ENCODE results near the gene GLOD5.

DNA sequence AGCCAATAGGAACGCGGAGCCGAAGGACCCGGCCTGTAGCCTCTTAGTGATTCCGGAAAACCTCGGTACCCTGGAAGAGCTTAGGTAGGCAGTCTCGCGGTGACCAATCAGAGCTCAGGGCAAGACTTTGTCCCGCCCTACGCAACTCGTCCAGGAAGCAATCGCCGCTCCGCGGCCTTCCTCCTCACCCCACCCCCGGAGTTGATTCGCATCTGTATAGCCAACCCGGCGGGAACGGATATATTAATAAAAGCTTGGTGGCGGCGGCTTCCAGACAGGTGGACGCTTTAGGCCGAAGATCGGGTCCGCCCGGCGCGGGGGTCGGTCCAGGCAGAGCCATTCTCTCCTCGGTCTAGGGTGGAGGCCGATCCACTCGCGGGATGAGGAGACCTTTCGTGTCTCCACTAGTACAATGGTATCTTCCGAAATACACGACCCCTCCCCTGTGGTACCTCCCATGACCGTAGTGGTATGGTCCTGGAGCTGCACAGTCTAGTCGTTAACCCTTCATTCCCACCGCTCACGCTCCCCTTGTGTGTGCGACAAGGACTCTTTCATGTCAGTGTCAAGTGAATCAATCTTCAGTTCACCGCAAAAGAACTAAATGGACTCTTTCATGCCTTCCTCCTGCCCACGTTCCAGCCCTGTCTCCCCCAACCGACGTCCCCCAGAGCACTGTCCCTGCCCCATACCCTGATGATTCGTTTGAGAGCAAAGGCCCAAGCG, 24.2 kb upstream of the GLOD5 start:
- TF ChIP-seq POLR2A (IDR thresholded peaks at IDR 0.05) = peak; percentile 55
- TF ChIP-seq, protein P1, sequence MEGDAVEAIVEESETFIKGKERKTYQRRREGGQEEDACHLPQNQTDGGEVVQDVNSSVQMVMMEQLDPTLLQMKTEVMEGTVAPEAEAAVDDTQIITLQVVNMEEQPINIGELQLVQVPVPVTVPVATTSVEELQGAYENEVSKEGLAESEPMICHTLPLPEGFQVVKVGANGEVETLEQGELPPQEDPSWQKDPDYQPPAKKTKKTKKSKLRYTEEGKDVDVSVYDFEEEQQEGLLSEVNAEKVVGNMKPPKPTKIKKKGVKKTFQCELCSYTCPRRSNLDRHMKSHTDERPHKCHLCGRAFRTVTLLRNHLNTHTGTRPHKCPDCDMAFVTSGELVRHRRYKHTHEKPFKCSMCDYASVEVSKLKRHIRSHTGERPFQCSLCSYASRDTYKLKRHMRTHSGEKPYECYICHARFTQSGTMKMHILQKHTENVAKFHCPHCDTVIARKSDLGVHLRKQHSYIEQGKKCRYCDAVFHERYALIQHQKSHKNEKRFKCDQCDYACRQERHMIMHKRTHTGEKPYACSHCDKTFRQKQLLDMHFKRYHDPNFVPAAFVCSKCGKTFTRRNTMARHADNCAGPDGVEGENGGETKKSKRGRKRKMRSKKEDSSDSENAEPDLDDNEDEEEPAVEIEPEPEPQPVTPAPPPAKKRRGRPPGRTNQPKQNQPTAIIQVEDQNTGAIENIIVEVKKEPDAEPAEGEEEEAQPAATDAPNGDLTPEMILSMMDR (IDR thresholded peaks at IDR 0.05) = no peak
